Glomerular endothelial cell (primary cell): Measurements from ENCODE around the gene PPP2R2C. TPM values are rescaled to one million over a fixed set of nuclear protein-coding genes. Genes with fewer than 3 reads are reported as not detected.

Experiments
- DNase-seq: peaks from one replicate; pipeline ENCODE4 v3.0.0-alpha.2; 2011; ENCODE audit warnings: low read depth, low spot score; ENCODE audit errors: extremely low read depth
- total RNA-seq: library from RNA; depleted of rRNA; stranded (reverse); fragments of >200 nt; gene quantifications from 2 replicates; pipeline ENCODE4 v1.2.3, GENCODE V29; 2015

The PPP2R2C gene
- 0.24 and 0.41 TPM in 2 replicates for total RNA-seq

DNA sequence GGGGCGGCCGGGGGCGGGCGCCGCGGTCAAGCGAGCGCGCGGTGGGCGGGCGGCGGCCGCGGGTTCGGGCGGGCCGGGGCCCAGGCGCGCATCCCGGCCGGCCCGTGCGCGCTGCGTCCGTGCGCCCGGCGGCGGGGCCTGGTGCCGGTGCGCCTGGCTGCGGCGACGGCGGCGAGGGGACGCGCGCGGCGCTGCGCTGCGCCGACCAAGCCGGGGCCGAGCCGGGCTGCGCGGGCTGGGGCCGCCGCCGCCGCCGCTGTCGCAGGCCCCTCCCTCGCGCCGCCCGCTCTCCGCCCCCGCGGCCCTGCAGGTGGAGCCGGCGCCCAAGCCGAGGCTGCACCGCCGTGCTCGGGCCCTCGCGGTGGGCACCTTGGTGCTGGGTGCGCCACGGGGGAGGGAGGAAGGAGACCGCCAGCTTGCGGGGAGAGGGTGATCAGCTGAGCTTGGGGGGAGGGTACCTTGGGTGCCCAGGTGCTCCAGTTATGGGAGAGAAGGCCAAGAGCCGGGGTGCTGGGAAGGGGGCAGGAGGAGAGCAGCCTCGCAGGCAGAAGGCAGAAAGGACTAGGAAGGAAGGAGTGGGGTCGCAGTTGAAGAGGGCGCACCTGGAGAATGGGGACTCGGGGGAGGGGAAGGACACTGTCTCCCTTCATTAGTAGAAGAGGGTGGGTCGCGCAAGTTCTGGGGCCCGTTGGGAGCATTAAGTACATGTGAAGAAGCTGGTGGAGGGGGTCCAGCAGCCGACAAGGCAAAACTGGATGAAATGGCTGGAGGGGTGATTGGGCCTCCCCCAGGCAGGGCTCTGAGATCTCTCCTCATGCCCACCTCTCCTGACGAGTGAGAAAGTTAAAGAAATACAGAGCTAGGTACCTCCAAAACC, at the start of gene PPP2R2C:
Gene PPP2R2C, minus strand, starts transcription at position 228 of the 877 bp plus-strand sequence. CDS start 385 bp downstream, outside the sequence.
- no peak for DNase-seq

DNA sequence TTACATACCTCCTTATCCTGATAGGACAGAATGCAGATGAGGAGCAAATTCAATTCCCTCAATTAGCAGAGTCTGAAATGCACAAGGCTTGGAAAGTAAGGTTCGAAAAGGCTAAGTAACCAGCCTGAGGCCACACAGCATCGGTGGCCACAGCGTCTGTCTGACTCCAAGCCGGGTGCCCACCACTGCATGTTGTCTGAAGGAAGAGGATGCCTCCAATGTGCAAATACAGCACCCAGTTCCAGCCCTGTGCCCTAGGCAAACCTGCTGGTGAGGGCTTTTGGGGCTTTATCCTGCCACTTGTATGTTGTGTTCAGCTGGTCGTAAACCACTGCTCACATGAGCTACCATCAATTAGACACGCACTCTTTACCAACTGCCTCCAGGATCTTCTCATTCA, 48.6 kb upstream of the PPP2R2C start:
- DNase-seq = no peak

DNA sequence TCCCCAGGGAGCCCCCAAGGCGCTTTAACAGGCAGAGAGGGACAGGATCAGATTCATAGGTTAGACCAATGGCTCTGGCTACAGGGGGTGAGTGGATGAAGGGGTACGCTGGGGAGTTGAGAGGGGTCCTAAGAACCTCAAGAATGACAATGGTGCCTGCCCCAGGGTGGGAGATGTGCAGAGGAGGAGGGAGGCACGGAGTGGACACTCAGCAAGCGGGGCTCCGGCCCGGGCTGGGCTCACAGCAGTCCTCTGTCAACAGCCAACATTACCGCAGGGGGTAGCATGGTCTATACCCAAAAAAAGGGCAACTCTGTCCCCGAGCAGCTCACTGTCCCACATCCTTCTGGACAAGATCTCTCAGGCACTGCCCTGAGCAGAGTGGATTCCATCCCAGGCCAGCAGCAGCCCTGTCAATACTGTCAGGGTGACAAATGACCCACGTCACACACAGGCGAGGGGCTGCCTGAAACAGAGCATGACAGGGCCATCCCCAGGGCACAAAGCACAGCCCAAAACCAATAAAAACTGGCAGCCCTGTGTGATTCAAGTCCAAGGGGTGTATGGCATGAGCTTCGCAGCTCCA, 47.7 kb upstream of the PPP2R2C start:
- DNase-seq = no peak

DNA sequence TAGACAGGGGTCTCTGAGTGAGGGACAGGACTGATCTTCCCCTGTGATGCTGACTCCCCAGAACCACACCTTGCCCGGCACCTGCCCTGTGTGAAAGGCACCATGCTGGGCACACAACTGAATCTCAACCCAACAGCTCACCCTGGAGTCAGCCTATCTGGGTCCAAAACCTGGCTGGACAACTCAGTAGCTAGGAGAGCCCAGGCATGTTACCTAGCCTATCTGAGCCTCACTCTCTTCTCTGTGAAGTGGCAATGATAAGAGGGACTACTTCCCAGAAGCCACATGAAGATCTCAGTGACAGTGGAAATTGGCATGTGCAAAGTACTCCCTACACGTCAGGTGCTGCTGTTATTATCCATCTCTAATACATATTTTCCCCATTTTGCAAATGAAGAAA, 44.8 kb upstream of the PPP2R2C start:
- no peak for DNase-seq

DNA sequence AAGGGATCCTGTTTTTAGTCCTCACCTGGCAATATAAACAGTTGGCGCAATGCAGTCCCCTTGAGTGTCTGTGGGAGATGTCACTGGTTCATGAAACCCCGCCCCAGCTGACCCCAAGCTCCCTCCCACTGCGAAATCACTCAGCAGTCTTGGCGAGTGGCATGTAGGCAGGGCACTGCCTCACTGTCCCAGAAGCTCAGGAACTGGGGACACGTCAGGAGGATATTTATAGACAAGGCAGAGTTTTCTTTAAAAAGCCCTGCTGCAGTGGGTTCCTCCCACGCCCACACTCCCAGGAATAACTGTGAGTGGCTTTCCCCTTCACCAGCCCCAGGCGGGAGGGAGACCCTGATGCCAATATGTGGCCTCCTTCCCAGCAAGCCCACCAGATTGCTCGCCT, 44.3 kb upstream of the PPP2R2C start:
- DNase-seq = no peak

DNA sequence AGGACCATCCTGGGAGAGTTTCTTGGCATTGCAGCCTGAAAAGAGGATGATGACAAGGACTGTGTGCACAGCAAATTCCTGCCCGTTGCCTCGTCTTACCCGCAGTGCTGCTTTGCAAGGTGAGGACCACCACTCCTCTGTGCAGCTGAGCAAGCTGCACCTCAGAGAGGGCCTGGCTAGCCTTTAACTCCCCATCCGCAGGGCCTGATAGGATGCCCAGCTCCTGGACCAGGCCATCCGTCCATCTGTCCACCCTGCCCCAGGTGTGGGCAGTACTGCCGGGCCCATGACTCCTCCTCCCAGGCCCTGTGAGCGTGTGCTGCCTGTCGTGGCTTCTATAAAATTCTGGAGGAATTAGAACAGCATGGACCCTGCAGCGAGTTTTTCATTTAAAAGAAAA, 43.9 kb upstream of the PPP2R2C start:
- no peak for DNase-seq

DNA sequence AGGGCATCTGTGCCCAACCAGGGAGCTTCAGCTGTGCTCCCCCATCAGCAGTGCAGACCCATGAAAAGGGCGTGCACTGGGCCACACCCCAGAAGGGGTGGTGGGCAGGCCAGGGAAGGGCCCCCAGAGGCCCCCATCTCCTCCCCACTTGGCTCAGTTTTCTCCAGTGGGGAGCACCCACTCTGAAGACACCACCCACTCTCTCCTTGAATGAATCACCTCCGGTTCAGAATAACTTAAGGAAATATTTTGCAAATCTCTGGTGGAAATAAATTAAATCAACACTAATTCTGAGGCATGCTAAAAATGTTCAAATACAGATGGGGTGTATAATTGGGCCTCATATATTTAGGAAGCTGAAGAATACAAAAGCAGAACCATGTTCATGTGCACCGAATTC, 41.3 kb upstream of the PPP2R2C start:
- no peak for DNase-seq

DNA sequence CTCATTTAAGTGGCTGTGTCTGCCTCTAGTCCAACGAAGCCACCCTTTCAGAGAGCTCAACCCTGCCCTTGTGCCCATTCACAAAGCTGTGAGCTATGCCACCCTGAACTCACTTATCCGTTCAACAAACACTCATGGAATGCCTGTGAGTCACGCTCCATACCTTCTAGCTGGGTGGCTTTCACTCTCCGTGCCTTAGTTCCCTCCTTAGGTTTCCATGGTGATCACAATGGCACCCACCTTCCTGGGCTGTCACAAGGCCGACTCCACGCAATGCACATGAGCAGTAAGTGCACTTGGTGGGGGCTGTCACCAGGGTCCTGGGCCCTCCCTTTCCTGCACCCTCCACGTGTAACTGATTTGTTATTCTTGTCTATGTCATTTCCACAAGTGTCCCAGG, 37.2 kb upstream of the PPP2R2C start:
- DNase-seq = no peak

DNA sequence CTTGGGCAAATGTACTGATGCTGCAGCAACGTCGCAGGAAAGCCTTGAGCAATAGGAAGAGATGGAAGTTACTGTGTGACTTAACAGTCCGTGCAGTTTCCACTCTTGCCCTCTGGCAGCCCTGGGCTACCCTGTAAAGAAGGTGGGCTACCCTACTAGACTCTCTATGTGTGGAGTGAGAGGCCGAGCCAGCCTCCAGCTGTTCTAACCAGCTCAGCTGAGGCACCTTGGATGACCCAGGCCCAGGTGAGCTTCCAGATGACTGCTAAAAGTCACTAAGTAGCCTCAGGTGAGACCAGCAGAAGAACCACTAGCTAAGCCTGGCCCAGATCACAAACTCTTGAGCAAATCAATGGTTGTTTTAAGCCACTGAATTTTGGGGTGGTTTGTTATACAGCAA, 34.9 kb upstream of the PPP2R2C start:
- DNase-seq = no peak

DNA sequence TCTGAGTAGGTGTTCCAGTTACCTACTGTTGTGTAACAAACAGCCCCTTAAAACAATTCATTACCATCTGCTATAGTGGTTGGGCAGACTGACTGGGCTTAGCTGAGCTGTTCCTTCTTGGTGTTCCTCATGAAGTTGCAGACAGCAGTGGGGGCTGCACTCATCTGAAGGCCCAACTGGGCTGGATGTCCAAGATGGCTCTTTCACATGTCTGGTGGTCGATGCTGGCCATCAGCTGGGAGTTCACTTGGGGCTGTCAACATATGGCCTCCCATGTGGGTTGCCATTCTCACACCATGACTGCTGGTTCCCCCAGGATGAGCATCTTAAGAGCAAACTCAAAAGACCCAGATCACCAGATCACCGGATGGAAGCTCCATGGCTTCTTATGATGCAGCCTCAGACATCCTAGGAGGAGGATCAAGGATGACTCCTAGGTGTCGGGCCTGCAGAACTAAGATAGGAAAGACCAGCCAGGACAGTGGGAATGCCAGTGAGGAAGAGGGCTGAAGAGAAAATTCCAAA, 34.3 kb upstream of the PPP2R2C start:
- no peak for DNase-seq

DNA sequence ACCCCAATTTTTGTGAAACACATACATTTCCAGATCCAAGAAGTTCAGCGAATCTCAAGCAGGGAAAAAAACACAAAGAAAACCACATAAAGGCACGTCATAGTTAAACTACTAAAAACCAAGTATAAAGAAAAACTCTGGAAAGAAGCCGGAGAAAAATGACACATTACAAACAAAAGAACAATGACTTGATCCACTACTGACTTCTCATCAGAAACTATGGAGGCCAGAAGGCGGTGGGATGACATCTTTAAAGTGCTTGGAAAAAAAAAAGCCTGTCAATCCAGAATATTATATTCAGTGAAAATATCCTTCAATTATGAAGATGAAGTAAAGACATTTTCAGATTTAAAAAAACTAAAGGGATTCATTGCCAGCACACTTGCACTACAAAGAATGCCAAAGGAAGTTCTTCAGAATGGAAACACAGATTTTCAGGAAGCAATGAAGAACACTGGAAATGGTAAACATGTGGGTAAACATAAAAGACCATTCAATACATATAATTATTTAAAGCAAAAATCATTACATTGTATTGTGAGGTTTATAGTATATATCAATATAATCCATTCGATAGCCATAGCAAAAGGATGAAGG, 32.6 kb upstream of the PPP2R2C start:
- no peak for DNase-seq

DNA sequence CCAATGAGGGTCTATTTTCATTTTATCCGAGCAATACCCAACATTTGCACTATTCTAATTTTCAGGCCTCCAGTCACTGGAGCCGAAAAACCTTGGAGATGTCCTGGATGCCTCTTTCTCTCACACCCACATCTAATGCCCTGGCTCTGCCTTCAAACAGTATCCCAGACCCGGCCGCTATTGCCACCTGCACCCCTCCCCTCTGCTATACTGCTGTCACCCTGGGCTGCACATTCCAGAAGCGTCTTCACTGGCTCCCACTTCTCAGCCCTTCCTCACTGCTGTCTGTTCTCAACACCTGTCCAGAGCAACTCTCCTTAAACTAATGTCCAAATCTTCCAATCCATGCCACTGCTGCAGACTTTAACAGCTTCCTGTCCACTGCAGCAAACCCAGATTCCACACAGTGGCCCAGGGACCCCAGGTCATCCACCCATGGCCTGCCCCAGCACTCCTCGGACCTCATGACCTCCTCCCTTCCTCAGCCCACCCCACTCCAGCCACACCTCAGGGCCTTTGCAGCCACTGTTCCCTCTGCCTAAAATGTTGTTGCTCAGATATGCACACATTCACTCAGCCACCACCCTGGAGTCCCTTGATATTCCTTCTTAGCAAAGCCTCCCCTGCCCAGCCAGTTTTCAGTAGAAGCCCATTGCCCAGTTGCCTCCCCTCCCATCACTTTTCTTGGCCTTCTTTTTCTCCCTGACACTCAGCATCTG, 30.5 kb upstream of the PPP2R2C start:
- DNase-seq = no peak

DNA sequence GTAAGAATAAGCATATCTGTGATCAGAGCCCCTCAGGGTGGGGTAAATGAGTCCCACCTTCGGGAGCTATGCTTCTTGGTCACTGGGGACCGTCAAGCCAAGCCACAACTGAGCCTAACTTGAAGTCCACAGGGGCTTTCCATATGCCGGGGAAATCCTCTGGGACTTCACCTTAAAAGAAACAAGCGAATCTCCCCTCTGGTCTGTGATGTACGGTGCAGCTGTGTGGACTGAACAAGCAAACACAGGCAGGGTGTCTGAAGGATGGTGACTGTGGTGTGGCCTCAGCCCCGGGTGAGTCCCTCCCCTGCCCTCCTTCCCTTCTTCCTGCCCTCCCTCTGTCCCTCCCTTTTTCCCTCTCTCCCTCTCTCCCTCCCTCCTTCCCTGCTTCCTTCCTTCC, 29.7 kb upstream of the PPP2R2C start:
- no peak for DNase-seq

DNA sequence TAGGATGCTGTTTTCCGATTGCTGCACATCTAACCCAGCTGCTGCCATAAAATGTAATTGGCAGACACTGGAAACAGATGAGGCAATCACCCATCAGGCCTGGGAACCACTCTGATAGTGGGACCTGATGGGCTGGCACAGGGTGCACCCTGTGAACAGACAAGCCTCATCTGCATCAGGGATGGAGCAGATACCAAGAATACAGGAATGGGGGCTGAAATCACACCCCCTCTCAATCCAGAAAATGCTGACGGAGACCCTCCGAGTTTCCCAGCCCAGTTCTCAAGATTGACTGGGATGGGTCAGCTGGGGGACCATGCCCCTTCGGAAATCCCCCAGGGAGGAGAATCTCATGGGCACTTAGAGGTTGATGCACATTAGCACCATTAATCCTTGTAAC, 28.8 kb upstream of the PPP2R2C start:
- DNase-seq = no peak

DNA sequence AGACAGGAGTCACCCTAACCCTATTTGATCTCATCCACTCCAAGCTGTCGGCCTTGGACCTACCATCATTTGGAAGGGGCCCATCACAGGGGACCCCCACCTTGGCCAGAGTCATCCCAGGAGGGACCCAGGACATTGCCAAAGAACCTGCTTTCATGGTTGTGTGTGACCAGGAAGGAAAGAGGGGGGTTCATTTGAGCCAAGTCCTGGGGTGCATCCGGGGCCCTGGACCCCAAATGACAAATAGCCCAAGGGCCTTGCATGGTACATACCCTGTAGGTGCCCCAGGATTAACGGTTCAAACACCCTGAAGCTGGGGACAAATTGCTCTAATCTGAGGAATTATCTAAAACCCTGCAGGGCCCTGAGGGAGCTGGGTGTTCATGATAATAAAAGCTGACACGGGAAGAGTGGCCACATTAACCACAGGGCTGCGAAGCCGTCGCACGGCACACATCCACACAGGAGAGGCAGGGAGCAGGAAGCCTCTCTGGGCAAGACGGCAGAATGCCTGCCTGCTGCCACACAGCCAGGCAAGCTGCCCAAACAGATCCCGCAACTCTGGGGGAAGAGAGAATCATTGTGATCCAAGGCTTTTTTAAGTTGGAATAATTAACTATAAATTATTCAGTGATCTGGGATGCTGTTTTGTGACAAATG, 28.2 kb upstream of the PPP2R2C start:
- DNase-seq = no peak

DNA sequence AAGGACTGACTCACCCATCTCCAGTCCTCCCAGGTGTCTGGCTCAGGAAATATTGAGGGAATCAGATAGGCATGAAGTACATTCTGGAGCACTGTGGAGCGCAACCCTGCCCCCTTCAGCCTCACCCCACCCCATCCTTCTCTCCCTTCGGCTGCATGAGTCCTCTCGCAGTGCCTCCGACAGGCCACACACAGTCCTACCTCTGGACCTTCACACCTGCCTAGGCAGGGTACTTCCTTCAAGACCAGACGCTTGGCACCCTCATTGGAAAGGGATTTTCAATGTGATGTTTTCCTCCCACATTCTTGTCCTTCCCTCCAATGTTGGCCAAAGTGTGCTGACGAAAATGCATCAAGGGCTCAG, 26.8 kb upstream of the PPP2R2C start:
- no peak for DNase-seq

DNA sequence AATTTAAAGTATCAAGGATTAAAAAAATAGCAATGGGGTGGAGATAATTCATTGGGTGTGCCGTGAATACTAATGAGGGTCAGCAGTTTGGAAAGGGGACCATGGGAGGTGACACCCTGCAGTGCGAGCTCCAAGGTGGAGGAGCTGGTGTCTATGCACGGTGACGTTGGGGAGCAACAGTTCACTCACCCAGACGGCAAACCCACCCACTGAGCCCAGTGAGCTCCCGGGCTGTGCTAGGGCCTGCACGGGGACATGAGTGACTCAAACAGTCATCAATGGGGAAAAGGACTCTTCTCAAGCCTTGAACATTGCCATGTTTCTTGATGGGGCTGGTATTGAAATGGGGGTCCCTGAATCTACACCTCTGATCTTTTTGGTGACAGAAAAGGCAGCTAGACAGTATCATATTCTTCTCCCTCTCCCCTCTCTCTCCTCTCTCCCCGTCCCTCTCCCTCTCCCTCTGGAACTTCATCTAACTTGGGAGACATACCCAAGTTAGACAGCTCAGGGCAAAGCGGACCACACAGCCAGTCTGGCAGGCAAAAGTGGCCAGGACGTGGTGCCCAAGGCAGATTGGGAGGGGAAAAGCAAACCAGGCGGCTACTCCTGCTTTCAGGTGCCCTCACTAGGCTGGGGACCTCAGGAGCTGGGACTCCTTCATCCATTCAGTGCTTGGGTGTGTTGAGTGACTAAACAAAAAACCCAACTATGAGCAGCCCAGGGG, 26.3 kb upstream of the PPP2R2C start:
- DNase-seq = no peak

DNA sequence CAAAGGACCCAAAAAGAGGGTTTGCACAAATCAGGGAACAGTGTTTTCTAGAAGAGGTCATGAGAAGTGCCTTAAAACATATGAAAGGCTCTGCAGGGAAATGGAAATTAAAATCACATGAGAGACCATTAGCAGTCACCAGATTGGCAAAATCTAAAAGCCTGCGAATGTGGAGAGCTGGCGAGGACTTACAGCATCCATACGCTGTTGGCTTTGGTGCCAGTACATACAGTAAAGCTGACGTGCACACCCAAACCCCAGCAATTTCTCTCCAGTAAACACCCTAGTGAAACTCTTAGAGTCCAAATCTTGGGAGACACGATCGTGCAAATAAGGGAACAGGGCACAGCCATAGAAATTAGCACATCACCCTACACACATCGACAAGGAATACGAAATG, 25.4 kb upstream of the PPP2R2C start:
- no peak for DNase-seq

DNA sequence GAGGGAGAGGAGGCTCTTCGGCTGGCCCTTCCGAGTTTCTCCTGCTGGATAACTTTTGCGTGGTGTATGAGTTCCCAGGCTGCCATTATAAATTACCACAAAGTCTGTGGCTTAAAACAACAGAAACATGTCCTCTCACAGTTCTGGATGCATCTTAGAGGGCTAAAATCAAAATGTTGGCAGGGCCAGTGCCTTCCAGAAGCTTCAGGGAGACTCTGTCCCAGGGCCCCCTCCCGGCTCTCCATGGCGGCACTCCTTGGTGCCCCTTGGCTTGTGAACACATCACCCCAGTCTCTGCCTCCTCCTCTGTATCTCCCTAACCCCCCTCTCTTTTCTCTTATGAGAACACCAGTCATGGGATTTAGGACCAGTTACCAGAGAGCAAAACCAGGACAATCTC, 23.3 kb upstream of the PPP2R2C start:
- DNase-seq = no peak

DNA sequence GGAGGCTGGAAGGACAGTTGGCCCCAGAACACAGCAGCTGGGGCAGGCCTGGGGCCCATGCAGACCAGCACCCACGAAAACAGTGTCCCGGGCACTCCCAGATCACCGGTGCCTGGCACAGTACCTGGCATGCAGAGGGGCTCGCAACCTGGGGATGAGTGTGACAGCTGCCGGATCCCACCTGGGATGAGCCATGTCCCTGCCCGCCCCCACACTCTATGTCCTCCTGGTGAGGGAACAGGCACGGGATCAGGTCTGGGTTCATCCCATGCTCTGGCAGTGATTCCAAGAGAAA, 22.8 kb upstream of the PPP2R2C start:
- DNase-seq = no peak
